ENCODE data around the gene MX2.
A peak's percentile ranks its signal among the peaks of the same experiment; 100 is the strongest.

GRCh38 chr21:41378849-41379248 is 17.0 kb downstream of the MX2 start:
- TF ChIP-seq CTCF (conservative IDR thresholded peaks at IDR 0.05; ENCODE audit: low read depth, low read length) (peak; percentile 46), EZH2phosphoT487 (IDR thresholded peaks at IDR 0.05; ENCODE audit: borderline replicate concordance, low read length) (no peak)
